HL-60 (cell line): ENCODE data around the gene PCSK4.

Source experiments
- DNase-seq, 2 experiments: peaks; one replicate each; pipeline ENCODE4 v3.0.0-alpha.2; 2010 to 2020; ENCODE audit warnings: low read depth in 1 of 2, low spot score in 1 of 2
- H3K27ac ChIP-seq: fragments of 250-450 bp; sonication (Bioruptor Pico); replicated peaks from 2 replicates; pipeline ENCODE4 v1.5.1; 2020; ENCODE audit warnings: mild to moderate bottlenecking, moderate library complexity
- H3K27me3 ChIP-seq: fragments of 250-450 bp; sonication (Bioruptor Pico); 2 replicates; pipeline ENCODE4 v1.5.1; 2021; ENCODE audit warnings: mild to moderate bottlenecking, moderate library complexity; ENCODE audit not compliant: insufficient read depth, poor library complexity, severe bottlenecking
- H3K4me3 ChIP-seq: replicated peaks from 2 replicates; pipeline ENCODE4 v1.5.1; 2011; ENCODE audit warnings: mild to moderate bottlenecking, control low read depth, low read length; ENCODE audit not compliant: insufficient read depth
- CTCF ChIP-seq: IDR thresholded peaks from one replicate; pipeline ENCODE4 v1.5.1; 2011; ENCODE audit warnings: low read length, control low read depth, inconsistent platforms; ENCODE audit not compliant: insufficient read depth
- GABPA ChIP-seq: IDR thresholded peaks from 2 replicates; pipeline ENCODE4 v1.6.1; 2012; ENCODE audit warnings: low read depth
- POLR2AphosphoS5 ChIP-seq: IDR thresholded peaks from 2 replicates; pipeline ENCODE4 v1.6.1; 2012; ENCODE audit warnings: low read depth
- REST ChIP-seq: IDR thresholded peaks from 2 replicates; pipeline ENCODE4 v1.6.1; 2012; ENCODE audit warnings: low read depth; ENCODE audit not compliant: insufficient replicate concordance
- SPI1 ChIP-seq: IDR thresholded peaks from 2 replicates; pipeline ENCODE4 v1.6.1; 2012; ENCODE audit warnings: low read depth, mild to moderate bottlenecking, borderline replicate concordance

Gene PCSK4

GRCh38 chr19:1470305-1471009, 19.7 kb downstream of the PCSK4 start:
- no peak for DNase-seq
- peaks cover 48% of the 10 kb centered on the region for H3K27me3 ChIP-seq
- H3K4me3 ChIP-seq = no peak overlapping the region
- TF ChIP-seq POLR2AphosphoS5 = no peak
- no peak for TF ChIP-seq REST
- no peak for TF ChIP-seq CTCF
- TF ChIP-seq GABPA = no peak
- no peak for TF ChIP-seq SPI1
- no peak overlapping the region for H3K27ac ChIP-seq

- no peak overlapping the region for H3K4me3 ChIP-seq
Observed at GRCh38 chr19:1470055-1470304, 20.2 kb downstream of the PCSK4 start.

More at GRCh38 chr19:1470055-1470304, 20.2 kb downstream of the PCSK4 start:
- peaks cover 48% of the 10 kb centered on the region for H3K27me3 ChIP-seq
- DNase-seq = no peak
- H3K27ac ChIP-seq = no peak overlapping the region
- TF ChIP-seq SPI1 (no peak), POLR2AphosphoS5 (no peak), CTCF (no peak), GABPA (no peak), REST (no peak)
